Measurements from ENCODE around the gene NLRP9. TPM values are rescaled to one million over a fixed set of nuclear protein-coding genes. Genes with fewer than 3 reads are reported as not detected.

Gene NLRP9
- total RNA-seq, 1 donor, result not detected

- H3K36me3 ChIP-seq (ENCODE audit: insufficient read depth, low read length), result peaks cover 34% of the 10 kb centered on the region
- peak overlapping the region; percentile 85 for H3K27ac ChIP-seq (ENCODE audit: low read depth, low read length)
Measured at GRCh38 chr19:55676383-55676782, 61.8 kb downstream of the NLRP9 start.

GRCh38 chr19:55675661-55676354, 62.4 kb downstream of the NLRP9 start:
- H4K20me1 ChIP-seq (ENCODE audit: insufficient read depth, low read length), result peaks cover 78% of the 10 kb centered on the region
- H3K4me1 ChIP-seq (ENCODE audit: insufficient read depth, low read length), result peaks cover 32% of the 10 kb centered on the region
- peak overlapping the region; percentile 97 for H3K4me3 ChIP-seq (ENCODE audit: insufficient read depth, low read length)
- DNase-seq (ENCODE audit: insufficient read length, low spot score, missing footprints), result no peak
- H2AFZ ChIP-seq (ENCODE audit: low read length), result peak overlapping the region; percentile 74
- no peak for TF ChIP-seq CTCF (IDR thresholded peaks at IDR 0.05; ENCODE audit: extremely low read depth, low read depth, low read length)
- no peaks in the 10 kb centered on the region for H3K9me3 ChIP-seq (ENCODE audit: low read depth, low read length)
- peaks cover 37% of the 10 kb centered on the region for H3K36me3 ChIP-seq (ENCODE audit: insufficient read depth, low read length)
- peak overlapping the region; percentile 98 for H3K4me2 ChIP-seq (ENCODE audit: insufficient read depth, low read length)
- H3K27ac ChIP-seq (ENCODE audit: low read depth, low read length), result peak overlapping the region; percentile 85
- no peaks in the 10 kb centered on the region for H3K27me3 ChIP-seq (ENCODE audit: insufficient read depth, low read length)
- H3K79me2 ChIP-seq (ENCODE audit: insufficient read depth, low read length), result peaks cover 89% of the 10 kb centered on the region

More at GRCh38 chr19:55676383-55676782, 61.8 kb downstream of the NLRP9 start:
- H2AFZ ChIP-seq (ENCODE audit: low read length), result no peak overlapping the region
- peaks cover 89% of the 10 kb centered on the region for H3K79me2 ChIP-seq (ENCODE audit: insufficient read depth, low read length)
- H3K4me1 ChIP-seq (ENCODE audit: insufficient read depth, low read length), result peaks cover 31% of the 10 kb centered on the region
- peak overlapping the region; percentile 98 for H3K4me2 ChIP-seq (ENCODE audit: insufficient read depth, low read length)
- H4K20me1 ChIP-seq (ENCODE audit: insufficient read depth, low read length), result peaks cover 78% of the 10 kb centered on the region
- peak overlapping the region; percentile 97 for H3K4me3 ChIP-seq (ENCODE audit: insufficient read depth, low read length)
- peak; percentile 20 for TF ChIP-seq CTCF (IDR thresholded peaks at IDR 0.05; ENCODE audit: extremely low read depth, low read depth, low read length)
- H3K9me3 ChIP-seq (ENCODE audit: low read depth, low read length), result no peaks in the 10 kb centered on the region
- H3K27me3 ChIP-seq (ENCODE audit: insufficient read depth, low read length), result no peaks in the 10 kb centered on the region
- no peak for DNase-seq (ENCODE audit: insufficient read length, low spot score, missing footprints)

GRCh38 chr19:55674841-55675660, 63.2 kb downstream of the NLRP9 start, which contains the start of gene EPN1:
Gene EPN1, plus strand, starts transcription at chr19:55675226. Its CDS starts 3,402 bp downstream, at chr19:55678628.
- Histone ChIP-seq H3K4me2 (ENCODE audit: insufficient read depth, low read length) (peak within 1 kb of the TSS; percentile 98), H3K79me2 (ENCODE audit: insufficient read depth, low read length) (peaks cover 89% of the 10 kb centered on the region), H3K27me3 (ENCODE audit: insufficient read depth, low read length) (no peaks in the 10 kb centered on the region), H3K4me3 (ENCODE audit: insufficient read depth, low read length) (peak within 1 kb of the TSS; percentile 97), H3K9me3 (ENCODE audit: low read depth, low read length) (no peaks in the 10 kb centered on the region), H2AFZ (ENCODE audit: low read length) (peak within 1 kb of the TSS; percentile 74), H3K4me1 (ENCODE audit: insufficient read depth, low read length) (peaks cover 32% of the 10 kb centered on the region), H3K27ac (ENCODE audit: low read depth, low read length) (peak within 1 kb of the TSS; percentile 85), H3K36me3 (ENCODE audit: insufficient read depth, low read length) (peaks cover 41% of the 10 kb centered on the region), H4K20me1 (ENCODE audit: insufficient read depth, low read length) (peaks cover 78% of the 10 kb centered on the region)
- no peak for TF ChIP-seq CTCF (IDR thresholded peaks at IDR 0.05; ENCODE audit: extremely low read depth, low read depth, low read length)
- DNase-seq (ENCODE audit: insufficient read length, low spot score, missing footprints), result peak; percentile 100

GRCh38 chr19:55674459-55674840, 63.8 kb downstream of the NLRP9 start:
- H3K27me3 ChIP-seq (ENCODE audit: insufficient read depth, low read length), result no peaks in the 10 kb centered on the region
- H4K20me1 ChIP-seq (ENCODE audit: insufficient read depth, low read length), result peaks cover 78% of the 10 kb centered on the region
- H3K27ac ChIP-seq (ENCODE audit: low read depth, low read length), result peak overlapping the region; percentile 53

More at GRCh38 chr19:55674459-55674840, 63.8 kb downstream of the NLRP9 start:
- Histone ChIP-seq H3K36me3 (ENCODE audit: insufficient read depth, low read length) (peaks cover 41% of the 10 kb centered on the region), H3K4me1 (ENCODE audit: insufficient read depth, low read length) (peaks cover 32% of the 10 kb centered on the region), H3K9me3 (ENCODE audit: low read depth, low read length) (no peaks in the 10 kb centered on the region), H3K79me2 (ENCODE audit: insufficient read depth, low read length) (peaks cover 89% of the 10 kb centered on the region), H3K4me3 (ENCODE audit: insufficient read depth, low read length) (peak overlapping the region; percentile 97), H2AFZ (ENCODE audit: low read length) (no peak overlapping the region), H3K4me2 (ENCODE audit: insufficient read depth, low read length) (peak overlapping the region; percentile 98)
- TF ChIP-seq CTCF (IDR thresholded peaks at IDR 0.05; ENCODE audit: extremely low read depth, low read depth, low read length), result no peak
- DNase-seq (ENCODE audit: insufficient read length, low spot score, missing footprints), result no peak

All from osteoblast (primary cell).